Muscle of arm (tissue), 12 donors: Measurements from ENCODE around the gene CHSY1. TPM values are rescaled to one million over a fixed set of nuclear protein-coding genes. Genes with fewer than 3 reads are reported as not detected.

Experiments
- DNase-seq: peaks from one replicate; pipeline ENCODE4 v3.0.0-alpha.2; 2013
- polyA plus RNA-seq, 12 donors: library from polyadenylated mRNA; unstranded; fragments of 120-200 nt; gene quantifications; one replicate each; pipeline ENCODE4 v1.2.1, GENCODE V29; 2013; ENCODE audit not compliant: insufficient read length in 12 of 12

Gene CHSY1
- polyA plus RNA-seq, 12 donors, result 28.3 to 51.3 (median 38.3) TPM; not detected in 1

DNA sequence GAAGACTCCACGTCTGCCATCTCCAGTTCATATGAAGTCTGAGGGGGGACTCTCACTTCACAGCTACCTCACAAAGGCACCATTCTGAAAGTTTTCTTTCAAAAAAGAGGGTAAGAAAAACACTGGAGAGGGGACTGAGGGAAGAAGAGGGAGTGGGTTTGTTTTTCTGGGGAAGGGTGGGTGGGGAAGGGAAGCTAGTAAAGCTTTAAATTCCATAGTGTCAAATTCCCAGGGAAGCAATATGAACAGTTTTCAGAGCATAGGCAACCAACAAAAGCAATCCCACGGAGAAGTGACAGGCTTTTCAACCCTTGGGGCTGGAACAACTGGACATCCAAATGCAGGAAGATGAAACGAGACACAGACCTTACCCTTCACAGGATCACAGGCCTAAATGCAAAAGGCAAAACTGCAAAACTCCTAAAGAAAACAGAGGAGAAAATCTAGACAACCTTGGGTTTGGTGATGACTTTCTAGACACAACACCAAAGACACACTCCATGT is 61.7 kb downstream of the CHSY1 start:
- DNase-seq, result no peak

DNA sequence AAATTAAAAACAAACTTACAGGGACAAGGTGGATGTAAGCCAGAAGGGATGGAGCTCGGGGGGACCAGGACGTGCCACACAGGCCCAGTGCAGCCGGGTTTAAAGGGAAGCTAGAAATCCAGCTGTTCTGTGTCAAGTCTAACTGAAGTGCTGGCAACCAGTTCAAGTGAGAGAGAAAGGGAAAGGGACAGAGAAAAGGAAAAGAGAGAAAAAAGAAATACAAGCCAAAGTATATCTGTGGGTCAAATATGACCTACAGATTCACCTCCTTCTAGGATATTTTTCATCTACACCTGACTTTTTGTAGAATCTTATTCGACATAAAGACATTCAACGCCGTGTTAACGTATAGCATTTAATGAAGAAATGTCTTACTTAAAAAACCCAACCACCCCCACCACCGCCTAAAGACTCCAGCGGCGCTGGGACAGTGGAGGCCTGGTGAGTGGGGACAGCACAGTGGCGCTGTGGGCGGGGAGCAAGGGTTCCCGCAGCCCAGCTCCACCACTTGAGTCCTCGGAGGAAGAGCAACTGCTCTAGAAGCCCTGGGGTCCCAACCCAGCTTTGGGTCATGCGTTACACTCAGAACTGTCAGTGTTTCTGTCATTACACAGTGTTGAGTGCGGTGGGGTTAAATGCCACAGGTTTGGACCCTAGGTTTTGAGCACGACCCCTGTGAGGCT is 62.3 kb downstream of the CHSY1 start:
- no peak for DNase-seq

DNA sequence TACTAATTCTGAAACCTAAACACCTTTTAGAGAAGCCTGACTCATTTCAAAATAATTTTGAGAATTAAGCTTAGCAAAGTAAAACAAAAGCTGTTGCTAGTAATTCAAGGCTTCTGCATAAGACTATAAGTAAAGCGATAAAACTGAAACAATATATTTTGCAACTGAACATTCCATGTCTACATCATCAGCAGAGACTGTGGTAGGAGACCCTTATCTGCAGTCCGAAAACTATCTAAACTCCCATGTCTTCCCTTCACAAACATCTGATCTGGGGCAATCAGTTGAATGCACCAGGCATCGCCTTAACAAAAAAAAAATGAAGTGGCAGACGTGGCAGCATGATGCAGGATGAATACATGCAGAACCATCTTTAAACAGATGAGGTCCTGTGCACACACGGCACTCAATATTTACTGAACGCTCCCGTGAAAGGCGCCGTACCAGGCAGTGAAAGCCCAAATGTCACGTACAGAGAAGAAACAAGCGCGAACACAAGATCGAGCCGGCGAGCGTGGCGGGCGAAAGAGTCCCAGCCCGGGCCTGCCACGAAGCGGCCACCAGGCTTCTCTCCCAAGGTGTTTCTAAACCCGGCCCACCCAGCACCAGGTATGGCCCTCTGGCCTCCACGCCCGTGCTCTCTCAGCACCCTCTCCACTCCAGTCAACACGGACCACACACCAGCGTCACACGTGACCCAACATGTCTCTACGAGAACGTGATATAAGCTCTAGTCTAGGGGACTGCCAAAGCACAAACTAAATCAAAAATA is 63.0 kb downstream of the CHSY1 start:
- no peak for DNase-seq

DNA sequence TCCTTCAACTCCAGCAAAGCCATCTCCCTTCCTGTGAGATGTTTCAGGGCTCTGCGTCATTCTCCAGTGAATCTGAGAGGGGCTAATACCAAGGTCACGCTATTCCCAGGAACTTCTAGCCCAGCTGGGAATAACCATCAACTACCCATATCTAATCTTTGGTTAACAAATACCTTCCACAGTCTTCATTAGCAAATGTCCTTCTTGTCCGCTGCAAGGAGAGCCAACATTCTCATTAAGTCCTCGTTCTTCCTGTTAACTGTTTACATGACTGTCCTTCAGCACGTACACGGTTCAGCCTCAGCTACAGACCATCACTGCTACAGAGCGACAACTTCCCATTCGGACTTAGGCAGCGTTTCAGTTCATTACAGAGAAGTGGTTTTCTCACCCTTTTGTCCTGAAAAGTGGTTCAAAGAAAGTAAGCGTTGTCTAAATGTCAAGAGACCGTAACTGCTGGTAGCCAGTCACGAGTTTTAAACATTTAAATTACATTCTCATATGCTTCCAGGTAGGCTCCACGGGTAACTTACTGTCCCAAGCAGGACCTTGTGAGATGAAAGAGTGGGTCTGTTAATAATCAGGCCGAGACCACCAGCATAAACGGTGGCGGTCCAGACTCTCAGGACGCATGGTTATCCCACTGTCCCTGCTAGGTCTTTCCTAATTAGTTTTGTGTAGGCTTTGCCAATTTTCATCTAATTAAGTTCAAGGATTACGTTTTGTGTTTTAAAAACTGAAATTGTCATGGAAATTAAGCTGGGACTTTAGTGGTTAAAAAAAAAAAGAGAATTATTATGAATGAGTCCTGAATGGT is 63.8 kb downstream of the CHSY1 start:
- no peak for DNase-seq

DNA sequence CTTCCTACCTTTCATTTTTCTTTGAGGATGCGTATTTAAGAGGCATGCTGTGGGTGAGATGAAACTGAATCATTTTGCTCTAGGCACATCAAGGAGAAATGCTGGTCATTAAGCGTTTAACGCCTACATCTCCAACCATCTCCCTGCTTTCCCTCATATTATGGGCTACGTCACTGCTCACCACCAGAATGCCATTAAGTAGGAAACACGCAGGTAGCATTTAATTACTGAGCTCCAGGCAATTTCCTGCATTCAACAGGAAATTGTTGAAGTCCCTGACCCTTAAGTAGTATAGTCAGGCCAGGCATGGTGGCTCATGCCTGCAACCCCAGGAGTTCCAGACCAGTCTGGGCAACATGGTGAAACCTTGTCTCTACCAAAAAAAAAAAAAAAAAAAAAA is 66.1 kb downstream of the CHSY1 start:
- no peak for DNase-seq

DNA sequence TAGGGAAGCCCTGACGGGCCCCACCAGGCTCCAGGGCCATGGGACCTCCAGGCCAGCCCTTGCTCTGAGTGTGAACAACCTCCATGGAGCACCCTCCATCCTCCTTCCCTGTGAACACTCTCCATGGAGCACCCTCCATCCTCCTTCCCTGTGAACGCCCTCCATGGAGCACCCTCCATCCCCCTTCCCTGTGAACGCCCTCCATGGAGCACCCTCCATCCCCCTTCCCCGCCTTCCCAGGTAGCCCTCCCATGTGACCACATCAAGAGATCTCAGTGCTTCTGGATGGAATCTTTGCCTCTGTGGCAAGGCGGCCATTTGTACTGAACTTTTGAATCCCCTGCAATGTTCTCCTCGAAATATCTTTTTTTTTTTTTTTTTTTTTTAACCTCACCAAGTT is 66.5 kb downstream of the CHSY1 start:
- no peak for DNase-seq

DNA sequence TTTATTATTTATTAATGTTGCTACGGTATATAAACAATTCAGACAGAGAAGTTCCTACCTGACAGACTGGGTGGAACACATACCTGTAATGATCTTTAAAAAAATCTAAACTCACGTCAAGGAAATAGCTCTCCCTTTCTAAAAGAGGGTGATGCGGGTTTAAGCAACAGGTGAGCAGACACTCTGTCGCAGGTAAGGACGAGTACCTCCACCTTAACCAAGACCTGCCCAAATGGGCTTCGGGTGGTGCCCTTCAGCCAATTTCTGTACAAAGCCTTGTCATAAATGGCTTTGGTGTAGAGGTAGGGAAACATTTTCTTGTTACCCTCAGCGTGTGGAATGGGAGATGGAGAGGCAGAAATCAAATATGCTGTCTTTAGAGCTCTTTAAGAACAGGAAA is 67.0 kb downstream of the CHSY1 start:
- DNase-seq, result no peak

DNA sequence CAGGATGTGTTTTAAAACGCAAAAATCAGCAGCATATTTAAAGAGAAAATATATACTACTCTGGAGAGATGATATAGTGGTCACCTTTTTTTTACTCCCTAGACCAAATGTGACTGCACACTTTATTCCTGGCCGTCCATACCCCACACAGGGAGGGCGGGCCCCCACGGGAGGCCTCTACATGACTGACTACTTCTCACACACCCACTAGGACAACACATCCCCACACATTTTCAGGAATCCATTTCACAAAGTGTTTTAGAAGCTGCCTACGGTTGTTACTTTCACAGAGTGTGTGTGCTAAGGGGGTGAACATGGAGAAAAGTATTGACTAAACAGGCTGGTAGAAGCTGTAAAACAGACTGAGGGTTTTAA is 67.9 kb downstream of the CHSY1 start:
- DNase-seq, result no peak

DNA sequence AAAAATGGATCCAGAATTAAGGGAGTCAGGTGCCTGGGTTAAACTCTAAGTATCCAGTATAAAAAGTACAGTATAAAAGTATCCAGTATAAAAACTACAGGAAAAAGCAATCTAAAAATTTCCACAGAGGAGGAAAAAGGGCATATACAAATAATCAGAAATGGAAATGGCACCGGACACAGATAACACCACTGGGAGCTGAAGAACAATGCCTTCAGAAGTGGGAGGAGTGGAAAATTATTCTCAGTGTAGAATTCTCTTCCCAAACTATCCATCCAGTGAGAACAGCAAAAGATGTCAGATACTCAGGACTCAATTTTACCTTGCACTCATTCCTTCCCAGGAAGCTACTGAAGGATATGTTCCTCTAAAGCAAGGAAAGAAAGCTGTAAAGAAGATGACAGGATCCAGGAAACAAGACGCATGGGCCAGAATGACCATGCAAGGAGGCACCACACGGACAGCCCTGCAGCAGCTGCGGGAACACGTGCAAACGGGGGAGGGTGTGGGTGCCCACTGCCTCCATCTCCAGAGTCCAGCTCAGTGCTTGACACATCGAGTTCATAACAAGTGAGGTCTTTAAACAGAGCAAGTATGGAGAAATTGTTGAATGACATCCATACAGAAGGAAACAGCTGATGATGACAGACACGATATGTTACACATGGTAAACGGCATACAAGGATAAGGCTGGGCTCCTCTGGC is 68.5 kb downstream of the CHSY1 start:
- DNase-seq, result no peak

DNA sequence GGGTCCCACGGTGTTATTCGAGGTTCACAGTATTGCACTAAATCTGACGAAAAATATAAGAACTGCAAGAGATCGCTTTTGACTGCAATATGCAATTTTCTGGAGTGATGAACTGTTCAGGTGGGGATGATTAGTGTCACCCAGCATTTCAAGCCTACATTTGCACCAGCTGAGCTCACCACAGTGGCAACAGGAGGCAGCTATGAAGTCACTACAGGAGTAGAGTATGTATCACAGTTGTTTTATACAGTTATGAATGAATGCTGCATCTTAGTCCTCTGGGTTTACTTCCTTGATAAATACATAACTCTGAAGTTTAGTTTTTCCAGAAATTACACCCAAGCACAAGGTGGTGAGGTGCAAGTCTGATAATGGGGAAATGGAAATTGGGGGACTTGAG is 69.6 kb downstream of the CHSY1 start:
- DNase-seq, result no peak

DNA sequence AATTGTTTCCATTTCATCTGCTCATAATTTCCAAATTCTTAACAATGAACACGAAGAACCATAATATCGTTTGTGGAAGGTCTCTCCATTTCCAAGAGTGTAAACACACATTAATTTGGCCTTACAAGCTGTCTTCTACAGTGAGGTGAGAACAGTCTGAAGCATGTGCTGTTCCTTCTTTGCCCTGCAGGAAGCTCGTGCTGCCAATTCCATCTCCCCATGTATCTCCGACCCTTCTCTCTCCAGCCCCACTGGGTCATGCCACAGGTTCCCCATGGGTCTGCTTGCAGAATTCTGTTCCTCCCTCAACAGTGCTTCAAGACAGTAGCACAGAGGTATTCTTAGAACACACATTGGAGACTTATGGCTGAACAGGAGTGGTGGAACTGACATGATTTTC is 70.5 kb downstream of the CHSY1 start:
- DNase-seq, result no peak

DNA sequence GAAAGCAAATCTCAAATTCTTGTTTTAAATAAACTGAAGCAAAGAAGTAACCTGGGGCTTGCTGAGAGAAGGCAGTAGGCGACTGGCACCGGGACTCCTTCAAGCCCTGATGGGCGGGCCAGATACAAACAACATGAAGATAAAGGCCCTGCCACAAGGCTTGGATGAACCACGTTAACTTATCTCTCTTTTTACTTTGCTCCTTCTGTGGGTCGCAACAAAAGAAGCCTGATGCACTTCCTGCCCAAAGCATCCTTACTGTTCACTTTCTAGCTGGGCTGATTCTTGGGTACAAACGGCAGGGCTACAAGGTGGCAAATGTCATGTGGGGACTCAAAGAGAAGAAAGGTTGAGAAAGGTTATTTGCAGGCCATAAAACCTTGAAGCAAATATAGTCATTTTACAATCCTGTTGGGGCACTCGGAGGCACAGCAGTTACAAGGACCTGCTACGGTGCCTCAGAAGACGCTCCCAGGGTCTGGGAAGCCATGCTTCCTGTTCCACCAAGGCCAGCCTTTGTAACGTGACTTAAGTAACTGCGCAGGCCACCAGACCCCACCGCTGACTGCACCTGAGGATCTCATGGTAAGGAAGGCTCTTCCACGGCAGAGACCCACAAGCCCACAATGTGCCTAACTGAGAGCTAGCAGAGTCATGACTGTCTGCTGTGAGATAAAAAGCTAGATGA is 71.1 kb downstream of the CHSY1 start:
- DNase-seq, result no peak

DNA sequence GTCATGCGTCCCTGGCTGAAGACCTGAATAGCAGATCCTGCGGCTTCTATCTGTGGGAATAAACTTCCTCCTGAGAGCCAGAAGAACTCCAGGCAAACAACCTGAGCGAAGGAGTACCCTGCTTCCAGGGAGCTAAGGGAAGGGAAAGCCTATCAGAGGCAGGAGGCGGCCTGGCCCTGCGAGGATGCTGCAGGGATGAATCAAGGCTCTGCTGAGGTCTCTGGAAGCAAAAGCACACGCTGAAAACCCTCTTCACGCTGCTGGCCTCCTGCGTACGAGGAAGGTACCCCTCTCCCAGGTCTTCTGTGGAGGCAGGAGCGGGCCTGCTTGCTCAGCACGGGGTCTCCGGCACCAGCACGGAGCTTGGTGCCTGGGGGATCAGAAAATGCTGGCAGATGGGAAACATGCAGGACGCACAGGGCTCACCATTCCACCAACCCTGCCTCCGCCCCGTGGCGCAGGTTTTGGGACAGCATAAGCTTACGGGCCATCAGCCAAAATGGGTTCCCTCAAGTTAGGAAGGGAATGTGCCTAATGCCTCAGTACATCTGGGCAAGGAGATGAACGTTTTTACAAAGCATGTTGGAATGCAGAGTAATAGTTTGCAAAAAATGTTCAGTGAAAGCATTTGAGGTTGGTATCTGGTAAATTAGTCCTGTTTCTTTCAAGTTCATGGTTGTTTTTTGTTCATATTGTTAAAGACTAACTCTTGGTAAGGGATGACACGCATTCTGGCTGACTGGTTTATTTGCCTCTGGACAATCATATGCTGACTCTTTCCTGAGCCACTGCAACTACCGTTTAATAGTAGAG is 72.3 kb downstream of the CHSY1 start:
- no peak for DNase-seq

DNA sequence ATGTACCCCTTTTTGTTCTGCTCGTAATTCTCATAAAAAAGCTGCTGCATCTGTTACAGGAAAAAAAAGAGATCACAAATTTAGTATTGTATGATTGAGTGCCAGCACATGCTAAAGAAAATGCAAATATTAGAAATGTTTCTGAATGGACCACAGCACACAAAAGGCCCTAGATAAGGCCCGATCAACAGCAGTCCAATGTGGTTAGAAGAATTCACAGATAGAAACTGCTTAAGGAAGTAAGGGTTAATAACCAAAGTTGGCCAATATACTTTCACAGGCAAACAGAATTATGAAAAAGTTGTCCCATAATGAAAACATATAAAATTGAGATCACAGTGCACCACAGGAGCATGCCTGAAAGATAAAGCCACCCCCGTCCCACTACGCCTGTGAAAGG is 72.9 kb downstream of the CHSY1 start:
- no peak for DNase-seq

DNA sequence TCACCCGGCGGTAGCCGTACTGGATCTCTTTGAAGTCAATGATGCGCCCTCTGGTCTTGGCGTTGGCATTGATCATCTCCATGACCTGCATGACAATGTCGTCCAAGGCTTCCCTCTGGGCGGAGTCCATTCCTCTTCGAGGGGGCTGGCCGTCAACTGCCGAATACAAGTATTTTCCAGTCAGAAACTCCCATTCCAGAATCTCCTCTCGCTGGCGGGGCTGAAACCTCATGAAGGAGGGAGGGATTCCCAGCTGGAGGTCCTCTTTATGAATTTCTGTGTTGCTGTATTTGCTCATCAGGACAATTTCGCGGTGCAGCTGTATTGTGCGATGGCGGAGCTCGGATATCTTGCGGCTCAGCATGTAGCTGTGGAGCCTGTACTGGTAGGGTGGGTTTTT is 73.4 kb downstream of the CHSY1 start:
- no peak for DNase-seq

DNA sequence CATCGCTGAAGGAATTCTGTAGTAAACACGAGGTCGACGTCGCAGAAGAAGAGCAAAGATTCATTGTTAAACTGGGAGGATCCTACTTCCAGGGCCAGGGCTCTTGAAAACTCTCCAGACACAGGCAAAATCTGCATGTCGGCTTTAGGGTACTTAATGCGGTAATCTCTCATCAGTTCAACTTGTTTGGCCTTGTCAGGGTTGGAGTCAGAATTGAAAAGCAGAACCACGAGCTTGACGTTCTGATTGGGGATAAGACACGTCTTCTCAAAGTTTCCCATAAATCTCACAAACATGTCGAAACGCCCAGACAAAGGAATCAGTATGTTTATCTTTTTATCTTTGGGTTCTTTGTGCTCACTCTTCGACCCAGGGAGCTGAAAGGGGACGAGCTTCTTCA is 74.0 kb downstream of the CHSY1 start:
- no peak for DNase-seq

DNA sequence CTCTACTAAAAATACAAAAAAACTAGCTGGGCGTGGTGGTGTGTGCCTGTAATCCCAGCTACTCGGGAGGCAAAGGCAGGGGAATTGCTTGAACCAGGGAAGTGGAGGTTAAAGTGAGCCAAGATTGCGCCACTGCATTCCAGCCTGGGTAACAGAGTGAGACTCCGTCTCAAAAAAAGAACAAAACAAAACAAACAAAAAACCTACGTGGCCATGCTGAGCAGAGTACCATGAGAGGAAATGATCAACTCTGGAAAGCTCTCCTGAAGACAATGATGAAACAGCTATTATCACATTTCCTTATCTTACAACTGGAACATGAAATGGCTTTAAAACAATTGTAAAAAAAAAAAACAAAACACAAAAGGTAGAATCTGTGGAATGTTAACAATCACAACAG is 75.2 kb downstream of the CHSY1 start:
- DNase-seq, result no peak

DNA sequence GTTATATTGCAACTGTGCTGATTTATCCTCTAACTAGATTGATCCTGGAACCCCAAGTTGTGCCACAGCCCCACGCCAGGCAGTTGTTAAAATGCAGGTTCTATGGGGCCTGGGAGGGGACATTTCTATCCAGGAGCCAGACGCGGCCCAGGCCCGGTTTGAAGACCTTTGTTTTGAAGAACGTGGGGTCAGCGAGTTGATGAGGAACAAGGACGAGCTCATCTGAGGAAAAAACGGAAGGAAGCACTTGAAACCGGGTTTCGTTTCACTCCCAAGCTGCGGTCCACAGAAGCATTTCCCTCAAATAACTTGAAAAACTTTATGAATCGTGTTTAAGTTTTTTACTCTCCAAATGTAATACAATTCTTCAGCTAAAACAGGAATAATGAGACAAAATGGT is 76.4 kb downstream of the CHSY1 start:
- DNase-seq, result no peak

DNA sequence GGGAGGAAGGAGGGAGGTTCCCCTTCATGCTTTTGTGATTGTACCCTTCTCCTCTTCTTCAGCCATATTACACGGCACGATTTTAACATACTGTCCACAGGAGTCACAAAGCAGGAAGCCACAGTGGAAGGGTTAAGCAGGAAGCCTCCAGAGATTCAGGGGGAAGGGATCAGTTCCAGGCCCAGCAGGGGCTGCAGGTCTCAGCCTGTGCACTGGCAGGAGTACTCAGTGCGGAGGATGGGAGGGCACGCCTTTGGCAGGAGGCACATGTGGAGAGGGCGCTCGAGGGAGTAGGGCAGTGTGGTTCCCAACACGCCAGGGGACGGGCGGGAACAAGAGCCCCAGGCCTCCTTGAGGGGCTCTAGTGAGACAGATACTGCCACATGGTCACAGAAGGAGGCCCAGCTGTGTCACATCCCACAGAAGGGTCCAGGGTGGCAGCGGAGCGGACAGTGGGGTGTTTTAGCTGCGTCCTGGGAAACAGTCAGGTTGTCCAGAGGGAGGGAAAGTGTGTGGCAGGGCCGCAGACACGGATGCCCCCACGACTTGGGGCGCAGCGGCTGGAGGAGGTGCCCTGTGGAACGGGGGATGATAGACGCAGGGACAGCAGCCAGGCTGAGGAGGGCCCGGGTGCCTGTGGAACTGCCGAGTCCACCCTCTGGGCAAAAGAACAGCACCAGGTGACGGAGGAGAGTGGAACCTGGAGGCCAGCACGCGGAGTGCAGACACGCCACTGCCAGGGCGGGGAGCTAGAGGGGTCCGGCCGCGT is 77.5 kb downstream of the CHSY1 start:
- no peak for DNase-seq
